Measurements from ENCODE around the gene SH2D2A.

DNA sequence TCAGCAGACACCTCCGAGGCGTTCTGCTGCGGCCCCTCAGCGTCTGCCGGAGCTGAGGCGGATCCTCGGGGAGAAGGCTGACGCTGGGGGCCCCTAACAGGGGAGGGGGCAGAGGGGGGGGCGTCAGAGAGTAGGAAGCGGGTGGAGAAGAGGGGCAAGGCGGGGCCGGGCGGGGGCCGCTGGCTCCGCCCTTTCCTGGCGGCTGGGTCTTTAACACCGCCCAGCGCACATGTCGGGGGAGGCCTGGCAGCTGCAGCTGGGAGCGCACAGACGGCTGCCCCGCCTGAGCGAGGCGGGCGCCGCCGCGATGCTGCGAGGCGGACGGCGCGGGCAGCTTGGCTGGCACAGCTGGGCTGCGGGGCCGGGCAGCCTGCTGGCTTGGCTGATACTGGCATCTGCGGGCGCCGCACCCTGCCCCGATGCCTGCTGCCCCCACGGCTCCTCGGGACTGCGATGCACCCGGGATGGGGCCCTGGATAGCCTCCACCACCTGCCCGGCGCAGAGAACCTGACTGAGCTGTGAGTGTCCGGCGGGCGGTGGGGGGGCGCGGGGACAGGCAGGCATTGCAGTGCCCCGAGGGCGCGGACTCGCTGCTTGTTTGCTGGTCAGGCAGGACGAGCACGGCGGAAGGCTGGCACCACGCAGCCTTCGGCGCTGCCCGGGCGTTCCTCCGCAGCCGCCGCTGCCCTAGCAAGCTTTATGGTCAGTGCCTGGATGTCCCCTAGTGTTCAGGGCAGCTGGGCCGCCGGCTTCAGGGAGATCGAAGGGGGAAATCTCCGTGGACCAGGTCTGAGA lies 44.2 kb upstream of the SH2D2A start, which contains the start of gene NTRK1:
- no peak for TF ChIP-seq POLR2A (IDR thresholded peaks at IDR 0.05; ENCODE audit: low read depth, low read length)
- no peak for TF ChIP-seq CTCF (conservative IDR thresholded peaks at IDR 0.05; ENCODE audit: low read depth, low read length)
- TF ChIP-seq RAD21 (IDR thresholded peaks at IDR 0.05; ENCODE audit: low read length), result no peak
- no peak for TF ChIP-seq BHLHE40 (IDR thresholded peaks at IDR 0.05; ENCODE audit: low read depth, low read length)
- TF ChIP-seq, protein P1, sequence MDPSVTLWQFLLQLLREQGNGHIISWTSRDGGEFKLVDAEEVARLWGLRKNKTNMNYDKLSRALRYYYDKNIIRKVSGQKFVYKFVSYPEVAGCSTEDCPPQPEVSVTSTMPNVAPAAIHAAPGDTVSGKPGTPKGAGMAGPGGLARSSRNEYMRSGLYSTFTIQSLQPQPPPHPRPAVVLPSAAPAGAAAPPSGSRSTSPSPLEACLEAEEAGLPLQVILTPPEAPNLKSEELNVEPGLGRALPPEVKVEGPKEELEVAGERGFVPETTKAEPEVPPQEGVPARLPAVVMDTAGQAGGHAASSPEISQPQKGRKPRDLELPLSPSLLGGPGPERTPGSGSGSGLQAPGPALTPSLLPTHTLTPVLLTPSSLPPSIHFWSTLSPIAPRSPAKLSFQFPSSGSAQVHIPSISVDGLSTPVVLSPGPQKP (IDR thresholded peaks at IDR 0.05; ENCODE audit: borderline replicate concordance, low read depth, low read length), result no peak
- no peak for TF ChIP-seq USF2 (IDR thresholded peaks at IDR 0.05; ENCODE audit: low read depth, low read length)
- TF ChIP-seq MAFK (IDR thresholded peaks at IDR 0.05; ENCODE audit: low read depth, low read length), result no peak
- no peak for TF ChIP-seq SMC3 (IDR thresholded peaks at IDR 0.05; ENCODE audit: low read depth, low read length)
- no peak for TF ChIP-seq MAZ (IDR thresholded peaks at IDR 0.05; ENCODE audit: borderline replicate concordance, low read depth, low read length)
- TF ChIP-seq NFE2L2 (IDR thresholded peaks at IDR 0.05; ENCODE audit: low read depth, low read length), result no peak
